ENCODE data around the gene SCGB1A1. TPM values are rescaled to one million over a fixed set of nuclear protein-coding genes. Genes with fewer than 3 reads are reported as not detected.

Gene SCGB1A1
- total RNA-seq, 1 experiment from 2014 or later: not detected

Other genes with a start within 250 kb of the SCGB1A1 start
- not detected in 2 replicates for gene SCGB1D1, start 228.8 kb upstream of the SCGB1A1 start, total RNA-seq (2014; rRNA removed; shearing (Covaris generic); ENCODE audit: low replicate concordance)
- gene SCGB2A1, start 210.4 kb upstream of the SCGB1A1 start, total RNA-seq (2014; rRNA removed; shearing (Covaris generic); ENCODE audit: low replicate concordance): not detected in 2 replicates
- gene SCGB1D2, start 176.8 kb upstream of the SCGB1A1 start, total RNA-seq (2014; rRNA removed; shearing (Covaris generic); ENCODE audit: low replicate concordance): not detected in 2 replicates
- not detected in 2 replicates for gene SCGB2A2, start 148.9 kb upstream of the SCGB1A1 start, total RNA-seq (2014; rRNA removed; shearing (Covaris generic); ENCODE audit: low replicate concordance)
- not detected in 2 replicates for gene SCGB1D4, start 120.0 kb upstream of the SCGB1A1 start, total RNA-seq (2014; rRNA removed; shearing (Covaris generic); ENCODE audit: low replicate concordance)
- gene ASRGL1, start 81.6 kb upstream of the SCGB1A1 start, total RNA-seq (2014; rRNA removed; shearing (Covaris generic); ENCODE audit: low replicate concordance): 5.1 and 6.0 TPM in 2 replicates
- 110 and 122 TPM in 2 replicates for gene AHNAK, start 127.8 kb downstream of the SCGB1A1 start, total RNA-seq (2014; rRNA removed; shearing (Covaris generic); ENCODE audit: low replicate concordance)
- 2,571 and 3,577 TPM in 2 replicates for gene EEF1G, start 154.9 kb downstream of the SCGB1A1 start, total RNA-seq (2014; rRNA removed; shearing (Covaris generic); ENCODE audit: low replicate concordance)
- 11.1 and 20.3 TPM in 2 replicates for gene TUT1, start 172.5 kb downstream of the SCGB1A1 start, total RNA-seq (2014; rRNA removed; shearing (Covaris generic); ENCODE audit: low replicate concordance)
- 84.9 and 117 TPM in 2 replicates for gene MTA2, start 182.8 kb downstream of the SCGB1A1 start, total RNA-seq (2014; rRNA removed; shearing (Covaris generic); ENCODE audit: low replicate concordance)
- 18.1 and 20.9 TPM in 2 replicates for gene EML3, start 193.7 kb downstream of the SCGB1A1 start, total RNA-seq (2014; rRNA removed; shearing (Covaris generic); ENCODE audit: low replicate concordance)
- 2.5 and 8.5 TPM in 2 replicates for gene ROM1, start 194.2 kb downstream of the SCGB1A1 start, total RNA-seq (2014; rRNA removed; shearing (Covaris generic); ENCODE audit: low replicate concordance)
- 24.6 and 32.9 TPM in 2 replicates for gene B3GAT3, start 203.0 kb downstream of the SCGB1A1 start, total RNA-seq (2014; rRNA removed; shearing (Covaris generic); ENCODE audit: low replicate concordance)
- gene GANAB, start 227.6 kb downstream of the SCGB1A1 start, total RNA-seq (2014; rRNA removed; shearing (Covaris generic); ENCODE audit: low replicate concordance): 496 and 667 TPM in 2 replicates
- 8.0 and 22.8 TPM in 2 replicates for gene INTS5, start 234.3 kb downstream of the SCGB1A1 start, total RNA-seq (2014; rRNA removed; shearing (Covaris generic); ENCODE audit: low replicate concordance)
- 64.8 and 73.5 TPM in 2 replicates for gene C11orf98, start 246.2 kb downstream of the SCGB1A1 start, total RNA-seq (2014; rRNA removed; shearing (Covaris generic); ENCODE audit: low replicate concordance)
- 10.9 and 14.9 TPM in 2 replicates for gene CSKMT, start 246.3 kb downstream of the SCGB1A1 start, total RNA-seq (2014; rRNA removed; shearing (Covaris generic); ENCODE audit: low replicate concordance)